ENCODE data around the gene MMP25. TPM values are rescaled to one million over a fixed set of nuclear protein-coding genes. Genes with fewer than 3 reads are reported as not detected.

The MMP25 gene
- total RNA-seq, 1 donor from 2014 or later, result 1.3 TPM

GRCh38 chr16:3027489-3027795 is 18.9 kb upstream of the MMP25 start:
- intact Hi-C loops (cut with DNase I), result no loop called here
- no peak for ATAC-seq (ENCODE audit: poor library complexity)
- no peak for DNase-seq

GRCh38 chr16:3027983-3028715 is 18.2 kb upstream of the MMP25 start:
- DNase-seq (peak; percentile 89), ATAC-seq (ENCODE audit: poor library complexity) (peak; percentile 58)
- intact Hi-C loops (cut with DNase I), result no loop called here

- DNase-seq, result no peak
- intact Hi-C loops (cut with DNase I), result no loop called here
- no peak for ATAC-seq (ENCODE audit: poor library complexity)
Observed at GRCh38 chr16:3028716-3029319, 17.5 kb upstream of the MMP25 start.

GRCh38 chr16:3029491-3030221 is 16.7 kb upstream of the MMP25 start:
- no peak for DNase-seq
- intact Hi-C loops (cut with DNase I), result no loop called here
- no peak for ATAC-seq (ENCODE audit: poor library complexity)

GRCh38 chr16:3030222-3031212 is 15.8 kb upstream of the MMP25 start:
- ATAC-seq (ENCODE audit: poor library complexity) (no peak), DNase-seq (no peak)
- intact Hi-C loops (cut with DNase I), result no loop called here

- intact Hi-C loops (cut with DNase I), result no loop called here
- DNase-seq (no peak), ATAC-seq (ENCODE audit: poor library complexity) (no peak)
Observed at GRCh38 chr16:3032624-3033023, 13.7 kb upstream of the MMP25 start.

GRCh38 chr16:3035289-3035971 is 10.9 kb upstream of the MMP25 start:
- ATAC-seq (ENCODE audit: poor library complexity), result no peak
- intact Hi-C loops (cut with DNase I), result no loop called here
- DNase-seq, result no peak

- DNase-seq, result no peak
Observed at GRCh38 chr16:3035972-3036725, 10.2 kb upstream of the MMP25 start.

GRCh38 chr16:3036726-3037315 is 9.5 kb upstream of the MMP25 start, which contains the start of gene BICDL2:
Gene BICDL2 (minus strand): TSS chr16:3036944. CDS start chr16:3035496, 1,448 bp downstream.
- ATAC-seq (ENCODE audit: poor library complexity), result peak; percentile 34
- intact Hi-C loops (cut with DNase I), result no loop called here
- no peak for DNase-seq

More at GRCh38 chr16:3035972-3036725, 10.2 kb upstream of the MMP25 start:
- no peak for ATAC-seq (ENCODE audit: poor library complexity)
- intact Hi-C loops (cut with DNase I), result no loop called here

GRCh38 chr16:3038256-3038655 is 8.1 kb upstream of the MMP25 start:
- intact Hi-C loops (cut with DNase I), result no loop called here
- no peak for DNase-seq
- no peak for ATAC-seq (ENCODE audit: poor library complexity)

GRCh38 chr16:3038896-3039295 is 7.5 kb upstream of the MMP25 start:
- no peak for DNase-seq
- ATAC-seq (ENCODE audit: poor library complexity), result no peak
- intact Hi-C loops (cut with DNase I), result no loop called here

GRCh38 chr16:3042376-3042775 is 4.0 kb upstream of the MMP25 start:
- intact Hi-C loops (cut with DNase I), result no loop called here
- DNase-seq, result no peak
- ATAC-seq (ENCODE audit: poor library complexity), result no peak

- ATAC-seq (ENCODE audit: poor library complexity), result no peak
- intact Hi-C loops (cut with DNase I), result no loop called here
- no peak for DNase-seq
Observed at GRCh38 chr16:3044708-3045107, 1.7 kb upstream of the MMP25 start.

- DNase-seq (no peak), ATAC-seq (ENCODE audit: poor library complexity) (no peak)
- intact Hi-C loops (cut with DNase I), result no loop called here
Observed at GRCh38 chr16:3046641-3047386, 453 bp downstream of the MMP25 start.

GRCh38 chr16:3047387-3047720 is 993 bp downstream of the MMP25 start:
- ATAC-seq (ENCODE audit: poor library complexity) (no peak), DNase-seq (no peak)
- intact Hi-C loops (cut with DNase I), result no loop called here

- DNase-seq, result no peak
- intact Hi-C loops (cut with DNase I), result loop anchor here (10.0 kb wide), 1 partner anchor 115 kb away; no protein-coding TSS in a partner anchor
- no peak for ATAC-seq (ENCODE audit: poor library complexity)
Observed at GRCh38 chr16:3049921-3050481, 3.6 kb downstream of the MMP25 start.

Data from Right ventricle myocardium superior (tissue), 1 donor.